Rectal smooth muscle tissue (tissue), 1 donor: ENCODE data around the gene PLEKHM3.

Source experiments
- H3K27ac ChIP-seq: one replicate; pipeline ENCODE4 v1.7.0; 2013; ENCODE audit warnings: low read depth, low read length, inconsistent platforms
- H3K27me3 ChIP-seq: one replicate; pipeline ENCODE4 v1.7.0; 2013; ENCODE audit warnings: low read length; ENCODE audit not compliant: control insufficient read depth, insufficient read depth
- H3K36me3 ChIP-seq: one replicate; pipeline ENCODE4 v1.7.0; 2013; ENCODE audit warnings: low read length; ENCODE audit not compliant: control insufficient read depth, insufficient read depth
- H3K4me1 ChIP-seq: one replicate; pipeline ENCODE4 v1.7.0; 2013; ENCODE audit warnings: low read length; ENCODE audit not compliant: control insufficient read depth, insufficient read depth
- H3K4me3 ChIP-seq: one replicate; pipeline ENCODE4 v1.7.0; 2013; ENCODE audit warnings: low read length
- H3K9ac ChIP-seq: one replicate; pipeline ENCODE4 v1.7.0; 2013; ENCODE audit warnings: low read length

Gene PLEKHM3

GRCh38 chr2:207839575-207839974, 185.8 kb downstream of the PLEKHM3 start:
- H3K27me3 ChIP-seq: no peaks in the 10 kb centered on the region
- H3K4me3 ChIP-seq: no peak overlapping the region
- no peak overlapping the region for H3K27ac ChIP-seq
- H3K36me3 ChIP-seq: no peaks in the 10 kb centered on the region
- peaks cover 11% of the 10 kb centered on the region for H3K4me1 ChIP-seq
- no peak overlapping the region for H3K9ac ChIP-seq

GRCh38 chr2:207839028-207839427, 186.3 kb downstream of the PLEKHM3 start:
- peaks cover 11% of the 10 kb centered on the region for H3K4me1 ChIP-seq
- H3K4me3 ChIP-seq: no peak overlapping the region
- no peaks in the 10 kb centered on the region for H3K36me3 ChIP-seq
- H3K27ac ChIP-seq: no peak overlapping the region
- no peaks in the 10 kb centered on the region for H3K27me3 ChIP-seq
- no peak overlapping the region for H3K9ac ChIP-seq

GRCh38 chr2:207836521-207837133, 188.7 kb downstream of the PLEKHM3 start:
- Histone ChIP-seq H3K36me3 (no peaks in the 10 kb centered on the region), H3K4me3 (no peak overlapping the region), H3K9ac (no peak overlapping the region), H3K27ac (peak overlapping the region; percentile 56), H3K27me3 (no peaks in the 10 kb centered on the region), H3K4me1 (peaks cover 11% of the 10 kb centered on the region)

- no peak overlapping the region for H3K9ac ChIP-seq
- H3K27ac ChIP-seq: no peak overlapping the region
- H3K4me1 ChIP-seq: peaks cover 11% of the 10 kb centered on the region
- no peaks in the 10 kb centered on the region for H3K36me3 ChIP-seq
- no peak overlapping the region for H3K4me3 ChIP-seq
- no peaks in the 10 kb centered on the region for H3K27me3 ChIP-seq
Observed at GRCh38 chr2:207835805-207836204, 189.5 kb downstream of the PLEKHM3 start.

- Histone ChIP-seq H3K4me3 (no peak overlapping the region), H3K9ac (no peak overlapping the region), H3K4me1 (peaks cover 16% of the 10 kb centered on the region), H3K27ac (no peak overlapping the region), H3K36me3 (no peaks in the 10 kb centered on the region), H3K27me3 (no peaks in the 10 kb centered on the region)
Observed at GRCh38 chr2:207833251-207833751, 192.0 kb downstream of the PLEKHM3 start.

GRCh38 chr2:207831584-207832248, 193.6 kb downstream of the PLEKHM3 start:
- Histone ChIP-seq H3K9ac (no peak overlapping the region), H3K4me1 (peaks cover 20% of the 10 kb centered on the region), H3K27ac (no peak overlapping the region), H3K36me3 (no peaks in the 10 kb centered on the region), H3K27me3 (no peaks in the 10 kb centered on the region), H3K4me3 (no peak overlapping the region)

- Histone ChIP-seq H3K27me3 (no peaks in the 10 kb centered on the region), H3K4me1 (peaks cover 19% of the 10 kb centered on the region), H3K9ac (no peak overlapping the region), H3K36me3 (no peaks in the 10 kb centered on the region), H3K27ac (no peak overlapping the region), H3K4me3 (no peak overlapping the region)
Observed at GRCh38 chr2:207830778-207831438, 194.4 kb downstream of the PLEKHM3 start.

GRCh38 chr2:207828361-207829057, 196.8 kb downstream of the PLEKHM3 start:
- H3K27me3 ChIP-seq: no peaks in the 10 kb centered on the region
- H3K9ac ChIP-seq: no peak overlapping the region
- peak overlapping the region; percentile 5 for H3K4me3 ChIP-seq
- peaks cover 35% of the 10 kb centered on the region for H3K4me1 ChIP-seq
- H3K27ac ChIP-seq: peak overlapping the region; percentile 33
- no peaks in the 10 kb centered on the region for H3K36me3 ChIP-seq

GRCh38 chr2:207825978-207826377, 199.3 kb downstream of the PLEKHM3 start:
- Histone ChIP-seq H3K4me3 (peak overlapping the region; percentile 16), H3K4me1 (peaks cover 35% of the 10 kb centered on the region), H3K27ac (peak overlapping the region; percentile 68), H3K36me3 (no peaks in the 10 kb centered on the region), H3K27me3 (no peaks in the 10 kb centered on the region), H3K9ac (no peak overlapping the region)

- H3K27ac ChIP-seq: peak overlapping the region; percentile 68
- no peak overlapping the region for H3K9ac ChIP-seq
- no peaks in the 10 kb centered on the region for H3K27me3 ChIP-seq
- peaks cover 35% of the 10 kb centered on the region for H3K4me1 ChIP-seq
- H3K36me3 ChIP-seq: no peaks in the 10 kb centered on the region
- peak overlapping the region; percentile 16 for H3K4me3 ChIP-seq
Observed at GRCh38 chr2:207825045-207825954, 200.0 kb downstream of the PLEKHM3 start.

GRCh38 chr2:207823865-207824264, 201.5 kb downstream of the PLEKHM3 start:
- peaks cover 35% of the 10 kb centered on the region for H3K4me1 ChIP-seq
- no peak overlapping the region for H3K9ac ChIP-seq
- H3K4me3 ChIP-seq: no peak overlapping the region
- H3K36me3 ChIP-seq: no peaks in the 10 kb centered on the region
- H3K27me3 ChIP-seq: no peaks in the 10 kb centered on the region
- peak overlapping the region; percentile 68 for H3K27ac ChIP-seq
